Esophagus muscularis mucosa (tissue), 4 donors: Measurements from ENCODE around the gene MACROD2.

Experiments used
- CTCF ChIP-seq, 3 experiments: fragments of 200-600 bp in 2 of 3; fragments of 450-650 bp in 1 of 3; sonication (generic) in 2 of 3; IDR thresholded peaks; one replicate each; pipeline ENCODE4 v1.5.1; 2017 to 2019; ENCODE audit warnings: antibody characterized with exemption in 3 of 3, mild to moderate bottlenecking in 2 of 3, moderate library complexity in 1 of 3
- EP300 ChIP-seq: sonication (generic); formaldehyde crosslinking; IDR thresholded peaks from one replicate; pipeline ENCODE4 v1.6.1; 2017; ENCODE audit warnings: antibody characterized with exemption
- POLR2A ChIP-seq: fragments of 450-650 bp; IDR thresholded peaks from one replicate; pipeline ENCODE4 v1.6.1; 2017; ENCODE audit warnings: antibody characterized with exemption, moderate library complexity, mild to moderate bottlenecking, low read depth
- POLR2AphosphoS5 ChIP-seq, 2 donors: sonication (generic); formaldehyde crosslinking; IDR thresholded peaks; one replicate each; pipeline ENCODE4 v1.6.1; 2017; ENCODE audit warnings: antibody characterized with exemption in 2 of 2

- TF ChIP-seq CTCF (IDR thresholded peaks at IDR 0.05), result no peak
- TF ChIP-seq POLR2AphosphoS5 (IDR thresholded peaks at IDR 0.05), result no peak
- no peak for TF ChIP-seq POLR2A
- no peak for TF ChIP-seq EP300
These were observed 932.8 kb downstream of the MACROD2 start for GRCh38 chr20:14928083-14928482.
